Subcutaneous abdominal adipose tissue (tissue), 5 donors: Measurements from ENCODE around the gene CYGB.
A peak's percentile ranks its signal among the peaks of the same experiment; 100 is the strongest.

Experiments used
- H3K27ac ChIP-seq: one replicate; pipeline ENCODE4 v1.7.0; 2013; ENCODE audit warnings: low read depth, mild to moderate bottlenecking, inconsistent platforms, low read length, moderate library complexity
- H3K27me3 ChIP-seq, 5 donors: one replicate each; pipeline ENCODE4 v1.7.0; 2013; ENCODE audit warnings: low read length in 5 of 5, inconsistent platforms in 1 of 5; ENCODE audit not compliant: control insufficient read depth in 5 of 5, insufficient read depth in 4 of 5
- H3K36me3 ChIP-seq, 5 donors: one replicate each; pipeline ENCODE4 v1.7.0; 2013; ENCODE audit warnings: low read length in 5 of 5; ENCODE audit not compliant: control insufficient read depth in 5 of 5, insufficient read depth in 5 of 5
- H3K4me1 ChIP-seq, 5 donors: one replicate each; pipeline ENCODE4 v1.7.0; 2013; ENCODE audit warnings: low read length in 5 of 5, mild to moderate bottlenecking in 3 of 5, moderate library complexity in 1 of 5; ENCODE audit not compliant: control insufficient read depth in 5 of 5, insufficient read depth in 5 of 5
- H3K4me3 ChIP-seq, 5 donors: one replicate each; pipeline ENCODE4 v1.7.0; 2013; ENCODE audit warnings: low read length in 5 of 5, low read depth in 1 of 5
- H3K9ac ChIP-seq, 5 donors: one replicate each; pipeline ENCODE4 v1.7.0; 2013; ENCODE audit warnings: low read length in 5 of 5, mild to moderate bottlenecking in 4 of 5, moderate library complexity in 3 of 5
- H3K9me3 ChIP-seq, 5 donors: one replicate each; pipeline ENCODE4 v1.7.0; 2013; ENCODE audit warnings: low read length in 5 of 5; ENCODE audit not compliant: control insufficient read depth in 5 of 5
- donor health status: healthy.
- donor health status: healthy.
- donor health status: healthy.
- donor health status: healthy.
- donor health status: healthy.

Gene CYGB

DNA sequence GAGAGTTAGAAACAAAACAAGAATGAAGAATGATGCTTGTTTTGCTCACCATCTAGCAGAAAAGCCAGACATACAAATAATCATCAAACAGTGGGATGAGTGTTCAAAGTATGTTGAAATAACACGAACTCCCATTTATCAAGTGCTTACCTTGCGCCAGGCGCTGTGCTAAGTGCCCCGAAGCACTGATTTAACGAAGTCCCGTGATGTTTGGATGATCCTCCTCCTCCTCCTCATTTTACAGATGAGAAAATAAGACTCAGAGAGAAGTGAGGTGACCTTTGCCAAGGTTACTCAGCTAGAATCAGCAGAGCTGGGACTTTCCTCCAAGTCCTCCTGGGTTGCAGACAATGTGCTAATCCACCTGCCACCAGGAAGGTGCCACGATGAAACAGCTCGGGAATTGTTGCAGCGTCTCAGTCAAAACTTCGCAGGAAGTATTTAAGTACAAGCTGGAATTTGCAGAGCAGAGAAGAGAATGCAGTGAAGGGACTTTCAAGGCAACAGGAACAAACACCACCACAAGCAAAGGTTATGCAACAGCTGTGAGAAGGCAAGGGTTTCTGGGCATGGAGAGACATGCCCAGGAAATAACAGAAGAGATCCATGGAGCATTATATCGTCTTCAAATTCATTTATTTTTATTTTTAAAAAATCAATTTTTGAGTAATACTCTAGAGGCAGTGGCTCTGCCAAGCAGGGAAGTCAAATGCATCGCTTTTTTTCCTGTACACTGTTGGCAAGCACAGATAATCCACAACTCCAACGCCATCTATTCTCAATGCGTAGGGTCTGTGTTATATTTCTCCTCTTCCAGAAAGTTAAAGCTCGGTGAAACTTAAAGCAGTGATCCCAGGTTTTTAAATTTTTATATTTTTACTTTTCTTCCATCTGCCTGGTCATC lies 13.5 kb upstream of the CYGB start:
- Histone ChIP-seq H3K4me1 (peaks cover 6 to 40% (median 33%) of the 10 kb centered on the region in 5 donors), H3K9ac (peak overlapping the region in 1 of 5 donors; percentile 44), H3K27ac (no peak overlapping the region)

GRCh38 chr17:76549539-76549938 lies 12.0 kb upstream of the CYGB start:
- Histone ChIP-seq H3K9me3 (no peaks in the 10 kb centered on the region), H3K9ac (no peak overlapping the region), H3K27ac (no peak overlapping the region), H3K4me1 (peaks cover 7 to 46% (median 38%) of the 10 kb centered on the region in 5 donors), H3K4me3 (no peak overlapping the region), H3K36me3 (no peaks in the 10 kb centered on the region), H3K27me3 (no peaks in the 10 kb centered on the region)

More for the DNA sequence above, 13.5 kb upstream of the CYGB start:
- Histone ChIP-seq H3K27me3 (no peaks in the 10 kb centered on the region), H3K9me3 (no peaks in the 10 kb centered on the region), H3K4me3 (peak overlapping the region in 3 of 5 donors; percentile 11 to 43 (median 14)), H3K36me3 (no peaks in the 10 kb centered on the region)

DNA sequence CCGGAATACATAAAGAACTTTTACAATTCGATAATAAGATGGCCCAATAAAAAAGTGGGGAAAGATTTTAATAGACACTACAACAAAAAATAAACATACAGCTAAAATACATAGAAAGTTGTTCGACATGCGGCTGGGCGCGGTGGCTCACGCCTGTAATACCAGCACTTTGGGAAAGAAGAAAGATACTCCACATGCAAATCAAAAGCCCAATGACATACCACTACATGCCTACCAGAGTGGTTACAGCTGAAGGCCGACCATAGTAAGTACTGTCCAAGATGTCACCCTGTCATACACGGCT lies 11.7 kb upstream of the CYGB start:
- Histone ChIP-seq H3K4me3 (no peak overlapping the region), H3K27me3 (no peaks in the 10 kb centered on the region), H3K9ac (peak overlapping the region in 1 of 5 donors; percentile 48), H3K36me3 (no peaks in the 10 kb centered on the region), H3K4me1 (peaks cover 10 to 50% (median 42%) of the 10 kb centered on the region in 5 donors), H3K9me3 (no peaks in the 10 kb centered on the region), H3K27ac (peak overlapping the region; percentile 33)

- Histone ChIP-seq H3K27ac (peak overlapping the region; percentile 33), H3K4me1 (peaks cover 10 to 55% (median 46%) of the 10 kb centered on the region in 5 donors), H3K27me3 (no peaks in the 10 kb centered on the region), H3K9ac (peak overlapping the region in 3 of 5 donors; percentile 25 to 67 (median 48)), H3K4me3 (no peak overlapping the region), H3K36me3 (no peaks in the 10 kb centered on the region), H3K9me3 (no peaks in the 10 kb centered on the region)
These were observed 11.1 kb upstream of the CYGB start for GRCh38 chr17:76548378-76549214.

GRCh38 chr17:76547642-76548202 lies 10.2 kb upstream of the CYGB start:
- no peaks in the 10 kb centered on the region for H3K27me3 ChIP-seq
- peaks cover 10 to 60% (median 48%) of the 10 kb centered on the region in 5 donors for H3K4me1 ChIP-seq
- no peaks in the 10 kb centered on the region for H3K9me3 ChIP-seq
- no peak overlapping the region for H3K9ac ChIP-seq
- H3K36me3 ChIP-seq, result no peaks in the 10 kb centered on the region
- no peak overlapping the region for H3K4me3 ChIP-seq
- H3K27ac ChIP-seq, result no peak overlapping the region

- peaks cover 10 to 60% (median 48%) of the 10 kb centered on the region in 5 donors for H3K4me1 ChIP-seq
These were observed 9.7 kb upstream of the CYGB start for GRCh38 chr17:76547183-76547641.

GRCh38 chr17:76546556-76547182 lies 9.2 kb upstream of the CYGB start:
- H3K27me3 ChIP-seq, result no peaks in the 10 kb centered on the region
- H3K36me3 ChIP-seq, result no peaks in the 10 kb centered on the region
- H3K4me1 ChIP-seq, result peaks cover 10 to 57% (median 48%) of the 10 kb centered on the region in 5 donors
- H3K9ac ChIP-seq, result peak overlapping the region in 2 of 5 donors; percentile 17 to 27
- H3K9me3 ChIP-seq, result no peaks in the 10 kb centered on the region
- H3K27ac ChIP-seq, result no peak overlapping the region
- H3K4me3 ChIP-seq, result no peak overlapping the region

More at GRCh38 chr17:76547183-76547641, 9.7 kb upstream of the CYGB start:
- Histone ChIP-seq H3K36me3 (no peaks in the 10 kb centered on the region), H3K9me3 (no peaks in the 10 kb centered on the region), H3K27ac (no peak overlapping the region), H3K9ac (peak overlapping the region in 2 of 5 donors; percentile 17 to 27), H3K4me3 (no peak overlapping the region), H3K27me3 (no peaks in the 10 kb centered on the region)

DNA sequence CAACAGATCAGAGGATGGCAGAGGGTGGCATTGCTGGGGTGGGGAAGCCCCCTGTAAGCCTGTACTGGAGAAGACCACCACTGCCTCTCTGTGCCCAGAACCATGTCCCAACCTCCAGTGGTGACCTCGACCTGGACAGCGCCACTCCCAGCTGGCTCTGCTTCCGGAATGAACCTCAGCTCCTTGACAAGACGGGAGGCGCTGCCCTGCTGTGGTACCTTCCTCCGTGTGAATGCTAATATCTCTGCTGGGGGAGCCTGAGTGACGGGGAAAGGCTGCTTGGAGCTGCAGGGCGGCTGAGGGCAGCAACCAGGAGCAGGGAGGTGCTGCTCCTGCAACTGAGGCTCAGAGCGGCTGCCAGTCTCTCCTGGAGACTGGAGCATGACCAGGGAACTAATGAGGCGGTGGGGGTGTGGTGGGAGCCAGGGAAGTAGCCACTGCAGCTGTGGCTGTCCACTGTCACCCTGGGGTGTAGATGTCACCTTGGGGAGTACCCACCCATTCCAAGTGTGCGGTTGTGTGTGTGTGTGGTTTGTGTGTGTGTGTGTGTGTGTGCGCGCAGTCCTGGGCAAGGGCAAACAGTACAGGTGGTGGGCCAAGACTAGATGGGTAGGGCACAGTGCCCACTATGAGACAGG lies 8.5 kb upstream of the CYGB start:
- no peak overlapping the region for H3K27ac ChIP-seq
- H3K9me3 ChIP-seq, result no peaks in the 10 kb centered on the region
- H3K9ac ChIP-seq, result no peak overlapping the region
- H3K27me3 ChIP-seq, result no peaks in the 10 kb centered on the region
- H3K4me3 ChIP-seq, result no peak overlapping the region
- H3K4me1 ChIP-seq, result peaks cover 10 to 57% (median 48%) of the 10 kb centered on the region in 5 donors
- no peaks in the 10 kb centered on the region for H3K36me3 ChIP-seq
